Stomach (tissue), 9 donors: ENCODE measurements around the gene AMPD2. TPM values are rescaled to one million over a fixed set of nuclear protein-coding genes. Genes with fewer than 3 reads are reported as not detected.

Experiments
- DNase-seq, 2 donors: peaks; one replicate each; pipeline versions ENCODE4 v3.0.0 to v3.0.0-alpha.2; 2013 to 2019
- H3K27ac ChIP-seq, 5 donors: fragments of 200-600 bp in 4 of 5; sonication (generic) in 4 of 5; one replicate each; pipeline ENCODE4 v1.5.1; 2013 to 2019; ENCODE audit warnings: mild to moderate bottlenecking in 1 of 5, moderate library complexity in 1 of 5
- H3K27me3 ChIP-seq, 3 donors: fragments of 200-600 bp; sonication (generic); one replicate each; pipeline ENCODE4 v1.5.1; 2017 to 2019; ENCODE audit warnings: mixed run types in 1 of 3
- H3K36me3 ChIP-seq, 4 donors: fragments of 200-600 bp; sonication (generic); 1 replicate in 3 of 4; 2 replicates in 1 of 4; pipeline ENCODE4 v1.5.1; 2016 to 2019
- H3K4me1 ChIP-seq, 4 donors: fragments of 200-600 bp; sonication (generic); one replicate each; pipeline ENCODE4 v1.5.1; 2016 to 2019
- H3K4me3 ChIP-seq, 4 donors: fragments of 200-600 bp; sonication (generic) in 3 of 4; one replicate each; pipeline ENCODE4 v1.5.1; 2016 to 2019; ENCODE audit warnings: mild to moderate bottlenecking in 1 of 4
- H3K9me3 ChIP-seq, 4 donors: fragments of 200-600 bp; sonication (generic); one replicate each; pipeline ENCODE4 v1.5.1; 2016 to 2019
- EP300 ChIP-seq: sonication (generic); formaldehyde crosslinking; IDR thresholded peaks from one replicate; pipeline ENCODE4 v1.6.1; 2017; ENCODE audit warnings: antibody characterized with exemption
- POLR2A ChIP-seq, 4 donors: fragments of 450-650 bp; IDR thresholded peaks; one replicate each; pipeline ENCODE4 v1.6.1; 2016; ENCODE audit warnings: antibody characterized with exemption in 4 of 4, control low read depth in 2 of 4, mild to moderate bottlenecking in 1 of 4, moderate library complexity in 1 of 4
- POLR2AphosphoS5 ChIP-seq, 3 donors: sonication (generic); formaldehyde crosslinking; IDR thresholded peaks; one replicate each; pipeline ENCODE4 v1.6.1; 2016; ENCODE audit warnings: antibody characterized with exemption in 3 of 3
- WGBS, 5 donors: extraction: QIAGEN DNeasy Blood & Tissue Kit in 3 of 5; methylation state at CpG; one replicate each; pipeline versions ENCODE4 v1.1.5 to v1.1.7; 2013 to 2018; 5-methylcytosine and 5-hydroxymethylcytosine counted together
- intact Hi-C: fragments of 100-400 bp; cut with DNase I; formaldehyde crosslinking; loops from one replicate; pipeline ENCODE4 v1.15.1; 2023; ENCODE audit warnings: low total_unique reads
- polyA plus RNA-seq, 3 donors: library from polyadenylated mRNA; stranded (reverse); fragments of 200-250 nt; gene quantifications; one replicate each; pipeline ENCODE4 v1.2.3, GENCODE V29; 2013
- total RNA-seq, 5 donors: library from RNA; depleted of rRNA; stranded (reverse); fragments of >200 nt; gene quantifications; one replicate each; pipeline versions ENCODE4 v1.1.0 to v1.2.3, GENCODE V29; 2014 to 2016
- TF ChIP-seq, protein P1 (sequence below), 7 experiments: fragments of 450-650 bp in 4 of 7; fragments of 200-600 bp in 3 of 7; sonication (generic) in 3 of 7; IDR thresholded peaks; one replicate each; pipeline ENCODE4 v1.5.1; 2016 to 2019; ENCODE audit warnings: antibody characterized with exemption in 7 of 7, control low read depth in 2 of 7, mild to moderate bottlenecking in 1 of 7
- donor health status: healthy with polysubstance abuse.
- donor health status: Bipolar disorder and iron deficiency.
- donor health status: healthy.

The AMPD2 gene
- total and polyA plus RNA-seq, 8 donors, result 16.1 to 364 (median 72.0) TPM

DNA sequence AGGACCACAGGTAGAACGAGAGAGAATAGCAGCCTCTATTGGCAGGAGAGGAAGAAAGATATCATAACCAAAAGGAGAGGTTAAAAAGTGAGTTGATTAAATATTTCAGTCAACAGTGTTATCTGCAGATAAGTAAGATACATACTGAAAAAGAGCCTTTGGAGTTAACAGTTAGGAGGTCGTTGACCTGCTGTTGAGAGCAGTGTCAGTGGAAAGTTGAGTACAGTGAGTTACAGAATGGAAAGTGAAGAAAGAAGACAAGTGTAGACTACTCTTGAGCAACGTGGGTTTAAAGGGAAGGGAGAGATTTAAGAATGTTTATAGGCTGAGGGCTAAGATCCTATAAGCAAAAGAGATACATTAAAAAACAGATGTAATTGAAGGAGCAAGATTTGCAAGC is 30.5 kb upstream of the AMPD2 start:
- TF ChIP-seq EP300 (no peak), POLR2A (IDR thresholded peaks at IDR 0.05) (no peak), POLR2AphosphoS5 (IDR thresholded peaks at IDR 0.05) (no peak)
- TF ChIP-seq, protein P1, sequence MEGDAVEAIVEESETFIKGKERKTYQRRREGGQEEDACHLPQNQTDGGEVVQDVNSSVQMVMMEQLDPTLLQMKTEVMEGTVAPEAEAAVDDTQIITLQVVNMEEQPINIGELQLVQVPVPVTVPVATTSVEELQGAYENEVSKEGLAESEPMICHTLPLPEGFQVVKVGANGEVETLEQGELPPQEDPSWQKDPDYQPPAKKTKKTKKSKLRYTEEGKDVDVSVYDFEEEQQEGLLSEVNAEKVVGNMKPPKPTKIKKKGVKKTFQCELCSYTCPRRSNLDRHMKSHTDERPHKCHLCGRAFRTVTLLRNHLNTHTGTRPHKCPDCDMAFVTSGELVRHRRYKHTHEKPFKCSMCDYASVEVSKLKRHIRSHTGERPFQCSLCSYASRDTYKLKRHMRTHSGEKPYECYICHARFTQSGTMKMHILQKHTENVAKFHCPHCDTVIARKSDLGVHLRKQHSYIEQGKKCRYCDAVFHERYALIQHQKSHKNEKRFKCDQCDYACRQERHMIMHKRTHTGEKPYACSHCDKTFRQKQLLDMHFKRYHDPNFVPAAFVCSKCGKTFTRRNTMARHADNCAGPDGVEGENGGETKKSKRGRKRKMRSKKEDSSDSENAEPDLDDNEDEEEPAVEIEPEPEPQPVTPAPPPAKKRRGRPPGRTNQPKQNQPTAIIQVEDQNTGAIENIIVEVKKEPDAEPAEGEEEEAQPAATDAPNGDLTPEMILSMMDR (IDR thresholded peaks at IDR 0.05), result no peak
- intact Hi-C loops, result no loop called here
- Histone ChIP-seq H3K4me1 (peaks cover 0 to 6% (median 0%) of the 10 kb centered on the region in 4 donors), H3K36me3 (peaks cover 16 to 100% (median 98%) of the 10 kb centered on the region in 4 donors), H3K27me3 (no peaks in the 10 kb centered on the region), H3K4me3 (no peak overlapping the region), H3K9me3 (no peaks in the 10 kb centered on the region), H3K27ac (no peak overlapping the region)
- 28 to 66% (median 45%) methylated on average over 3 of the region's 3 CpGs for WGBS, 5 donors
- no peak for DNase-seq

GRCh38 chr1:109589679-109590078 is 30.0 kb upstream of the AMPD2 start:
- no peaks in the 10 kb centered on the region for H3K9me3 ChIP-seq
- TF ChIP-seq, protein P1 (IDR thresholded peaks at IDR 0.05), result no peak
- TF ChIP-seq POLR2AphosphoS5 (IDR thresholded peaks at IDR 0.05), result no peak
- TF ChIP-seq EP300, result no peak
- TF ChIP-seq POLR2A (IDR thresholded peaks at IDR 0.05), result no peak
- peaks cover 0 to 6% (median 0%) of the 10 kb centered on the region in 4 donors for H3K4me1 ChIP-seq
- no peak overlapping the region for H3K27ac ChIP-seq
- DNase-seq, result no peak
- H3K4me3 ChIP-seq, result no peak overlapping the region
- intact Hi-C loops, result no loop called here
- peaks cover 16 to 100% (median 95%) of the 10 kb centered on the region in 4 donors for H3K36me3 ChIP-seq
- H3K27me3 ChIP-seq, result no peaks in the 10 kb centered on the region

GRCh38 chr1:109592916-109593315 is 26.7 kb upstream of the AMPD2 start:
- DNase-seq, result no peak
- H3K27me3 ChIP-seq, result no peaks in the 10 kb centered on the region
- no peak overlapping the region for H3K4me3 ChIP-seq
- TF ChIP-seq POLR2AphosphoS5 (IDR thresholded peaks at IDR 0.05) (no peak), EP300 (no peak), POLR2A (IDR thresholded peaks at IDR 0.05) (no peak)
- TF ChIP-seq, protein P1 (IDR thresholded peaks at IDR 0.05), result no peak
- H3K9me3 ChIP-seq, result no peaks in the 10 kb centered on the region
- H3K27ac ChIP-seq, result no peak overlapping the region
- intact Hi-C loops, result no loop called here
- H3K4me1 ChIP-seq, result peaks cover 0 to 6% (median 0%) of the 10 kb centered on the region in 4 donors
- H3K36me3 ChIP-seq, result peaks cover 10 to 92% (median 75%) of the 10 kb centered on the region in 4 donors

DNA sequence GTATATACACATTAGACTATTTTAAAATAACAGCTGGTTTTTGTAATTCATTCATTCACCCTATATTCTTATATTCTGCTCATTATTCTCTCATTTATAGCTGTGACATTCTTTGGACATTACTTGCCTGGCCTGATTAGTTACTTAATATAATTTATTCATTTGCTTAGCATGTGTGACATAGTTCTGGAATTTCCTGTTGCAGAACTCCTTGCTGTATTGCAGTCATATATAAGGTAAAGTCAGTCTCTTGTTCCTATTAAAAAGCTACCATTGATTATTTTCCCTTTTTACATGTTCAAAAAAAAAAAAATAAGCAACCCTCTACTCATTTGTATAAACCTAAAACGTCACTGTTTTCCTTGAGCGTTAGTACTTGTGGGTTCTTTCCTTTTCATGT is 24.1 kb upstream of the AMPD2 start:
- intact Hi-C loops, result no loop called here
- Histone ChIP-seq H3K4me1 (no peaks in the 10 kb centered on the region), H3K27ac (no peak overlapping the region), H3K4me3 (no peak overlapping the region), H3K27me3 (no peaks in the 10 kb centered on the region), H3K36me3 (peaks cover 7 to 74% (median 58%) of the 10 kb centered on the region in 4 donors), H3K9me3 (no peaks in the 10 kb centered on the region)
- no peak for TF ChIP-seq POLR2AphosphoS5 (IDR thresholded peaks at IDR 0.05)
- no peak for TF ChIP-seq EP300
- no peak for TF ChIP-seq POLR2A (IDR thresholded peaks at IDR 0.05)
- TF ChIP-seq, protein P1 (IDR thresholded peaks at IDR 0.05), result no peak
- 86 to 94% (median 92%) methylated on average over 2 of the region's 2 CpGs for WGBS, 5 donors
- DNase-seq, result no peak
